IMR-90 (cell line): Measurements from ENCODE around the gene PSMD12. TPM values are rescaled to one million over a fixed set of nuclear protein-coding genes. Genes with fewer than 3 reads are reported as not detected.
"Not testable (repeated sequence)": the region's sequence is repeated elsewhere in the genome, so short reads cannot be mapped to it uniquely, and the experiment has no call there.

Experiments
- ATAC-seq: fragments of 200-7000 bp; cut with Tn5 transposase; 2 replicates; pipeline ENCODE4 v1.9.1; 2020; ENCODE audit warnings: low read depth, mild to moderate bottlenecking, moderate library complexity
- BruUV-seq: library from RNA; stranded (reverse); fragments of 400-500 nt; replicated peaks from 2 replicates; lab custom pipeline; 2021; lab: Mats Ljungman, UMichigan
- CTCF ChIA-PET: fragments of 300-600 bp; formaldehyde crosslinking; extraction: SDS; loops from one replicate; lab custom pipeline; 2021; ENCODE audit warnings: antibody characterized with exemption; lab: Yijun Ruan, JAX
- POLR2A ChIA-PET: fragments of 300-600 bp; sonication (Branson Sonifier 250); formaldehyde crosslinking; loops from one replicate; lab custom pipeline; 2022; ENCODE audit warnings: antibody characterized with exemption; ENCODE audit not compliant: unreplicated experiment; lab: Charles Lee
- DNase-seq: peaks from one replicate; pipeline ENCODE4 v3.0.0; 2013
- H2AFZ ChIP-seq: replicated peaks from 2 replicates; pipeline ENCODE3; 2013; ENCODE audit warnings: low read length, mild to moderate bottlenecking; ENCODE audit not compliant: poor library complexity
- H2AK5ac ChIP-seq: 2 replicates; pipeline ENCODE4 v1.6.1; 2013; ENCODE audit warnings: low read depth, low read length, inconsistent platforms
- H2AK9ac ChIP-seq: replicated peaks from 2 replicates; pipeline ENCODE3; 2013; ENCODE audit warnings: mild to moderate bottlenecking, low read depth, low read length, moderate library complexity; ENCODE audit not compliant: poor library complexity
- H2BK120ac ChIP-seq: 2 replicates; pipeline ENCODE4 v1.6.1; 2013; ENCODE audit warnings: low read depth, low read length, inconsistent platforms
- H2BK15ac ChIP-seq: 3 replicates; pipeline ENCODE4 v1.6.1; 2013; ENCODE audit warnings: low read depth, low read length, inconsistent platforms
- H2BK20ac ChIP-seq: 2 replicates; pipeline ENCODE4 v1.6.1; 2013; ENCODE audit warnings: low read depth, mild to moderate bottlenecking, inconsistent platforms, low read length, moderate library complexity
- H2BK5ac ChIP-seq: 2 replicates; pipeline ENCODE4 v1.6.1; 2013; ENCODE audit warnings: mild to moderate bottlenecking, low read depth, low read length, inconsistent platforms; ENCODE audit not compliant: poor library complexity, severe bottlenecking
- H3K14ac ChIP-seq: replicated peaks from 2 replicates; pipeline ENCODE4 v1.6.1; 2013; ENCODE audit warnings: low read depth, low read length, inconsistent platforms
- H3K18ac ChIP-seq: 2 replicates; pipeline ENCODE4 v1.6.1; 2013; ENCODE audit warnings: low read depth, low read length, control low read depth
- H3K23ac ChIP-seq: 2 replicates; pipeline ENCODE4 v1.6.1; 2013; ENCODE audit warnings: low read depth, low read length, inconsistent platforms
- H3K27ac ChIP-seq: 2 replicates; pipeline ENCODE4 v1.5.1; 2013; ENCODE audit warnings: mild to moderate bottlenecking, control low read depth, low read length; ENCODE audit not compliant: insufficient read depth
- H3K27me3 ChIP-seq: 2 replicates; pipeline ENCODE4 v1.6.1; 2013; ENCODE audit warnings: low read length; ENCODE audit not compliant: control insufficient read depth, insufficient read depth
- H3K36me3 ChIP-seq: 2 replicates; pipeline ENCODE4 v1.6.1; 2013; ENCODE audit warnings: low read length, mixed read lengths; ENCODE audit not compliant: control insufficient read depth, insufficient read depth
- H3K4ac ChIP-seq: 2 replicates; pipeline ENCODE4 v1.6.1; 2013; ENCODE audit warnings: low read depth, low read length, inconsistent platforms
- H3K4me1 ChIP-seq: 2 replicates; pipeline ENCODE4 v1.6.1; 2013; ENCODE audit warnings: low read length, mixed read lengths; ENCODE audit not compliant: control insufficient read depth, insufficient read depth
- H3K4me2 ChIP-seq: 2 replicates; pipeline ENCODE4 v1.6.1; 2013; ENCODE audit warnings: low read depth, mild to moderate bottlenecking, control low read depth, low read length, moderate library complexity
- H3K4me3 ChIP-seq: 2 replicates; pipeline ENCODE4 v1.5.1; 2013; ENCODE audit warnings: low read depth, mild to moderate bottlenecking, control low read depth, low read length, moderate library complexity; ENCODE audit not compliant: insufficient read depth
- H3K56ac ChIP-seq: 2 replicates; pipeline ENCODE4 v1.6.1; 2013; ENCODE audit warnings: low read length, inconsistent platforms; ENCODE audit not compliant: insufficient read depth; ENCODE audit errors: extremely low read depth
- H3K79me1 ChIP-seq, 2 experiments: 2 replicates each; pipeline ENCODE4 v1.6.1; 2013; ENCODE audit warnings: low read length in 2 of 2, inconsistent platforms in 1 of 2, low read depth in 1 of 2
- H3K9ac ChIP-seq: 2 replicates; pipeline ENCODE4 v1.6.1; 2013; ENCODE audit warnings: low read depth, low read length, control low read depth
- H3K9me1 ChIP-seq: 2 replicates; pipeline ENCODE4 v1.6.1; 2013; ENCODE audit warnings: low read length, inconsistent platforms; ENCODE audit not compliant: insufficient read depth
- H3K9me3 ChIP-seq: 2 replicates; pipeline ENCODE4 v1.6.1; 2013; ENCODE audit warnings: low read length; ENCODE audit not compliant: control insufficient read depth, insufficient read depth
- H4K20me1 ChIP-seq: 2 replicates; pipeline ENCODE4 v1.6.1; 2013; ENCODE audit warnings: low read length, inconsistent platforms; ENCODE audit not compliant: insufficient read depth
- H4K5ac ChIP-seq: 2 replicates; pipeline ENCODE4 v1.6.1; 2013; ENCODE audit warnings: mild to moderate bottlenecking, low read depth, low read length, control low read depth
- H4K8ac ChIP-seq, 2 experiments: 2 replicates each; pipeline ENCODE4 v1.6.1; 2013; ENCODE audit warnings: low read depth in 2 of 2, low read length in 2 of 2, control low read depth in 1 of 2, inconsistent platforms in 1 of 2
- H4K91ac ChIP-seq: 2 replicates; pipeline ENCODE4 v1.6.1; 2013; ENCODE audit warnings: low read depth, low read length, inconsistent platforms; ENCODE audit not compliant: insufficient read depth
- WGBS, 2 experiments: methylation state at CpG; one replicate each; pipeline versions ENCODE4 v1.1.5 to v1.1.7; 2013; ENCODE audit warnings: missing lambda C conversion rate in 2 of 2; ENCODE audit not compliant: insufficient read length in 1 of 2; ENCODE audit errors: extremely low coverage in 2 of 2; 5-methylcytosine and 5-hydroxymethylcytosine counted together
- dilution Hi-C: fragments of 300-500 bp; cut with HindIII; formaldehyde crosslinking; loops from one replicate; pipeline ENCODE4 v1.14.3; 2018; ENCODE audit warnings: low sequenced_read_pairs; ENCODE audit not compliant: unreplicated experiment
- in situ Hi-C: fragments of 300-500 bp; cut with MboI; formaldehyde crosslinking; loops from 3 replicates; pipeline ENCODE4 v1.14.3; 2019; ENCODE audit warnings: low sequenced_read_pairs, inconsistent platforms, mixed read lengths
- intact Hi-C: fragments of 100-400 bp; cut with micrococcal nuclease; formaldehyde crosslinking; loops from 2 replicates; pipeline ENCODE4 v1.10.0; 2022
- polyA plus RNA-seq, 3 experiments: library from polyadenylated mRNA; depleted of rRNA; stranded (reverse); fragments of >200 nt; gene quantifications; 2 replicates each; pipeline ENCODE4 v1.2.3, GENCODE V29; 2012; ENCODE audit warnings: low replicate concordance in 1 of 3
- total RNA-seq: library from RNA; depleted of rRNA; stranded (reverse); fragments of >200 nt; gene quantifications from 2 replicates; pipeline ENCODE4 v1.2.3, GENCODE V29; 2012

The PSMD12 gene
- total and polyA plus RNA-seq, 2 of the 4 experiments (the other 2 are of a cell fraction): 17.9 to 39.7 TPM

- H4K91ac ChIP-seq, H3K9me3 ChIP-seq, H3K23ac ChIP-seq, H2AK5ac ChIP-seq, H4K8ac ChIP-seq, dilution Hi-C loops, H2BK120ac ChIP-seq, H3K18ac ChIP-seq, H4K5ac ChIP-seq, H3K4me3 ChIP-seq, H4K20me1 ChIP-seq, ATAC-seq, in situ Hi-C loops, H3K9me1 ChIP-seq, DNase-seq, H3K4me2 ChIP-seq, H2BK20ac ChIP-seq, H2BK5ac ChIP-seq, H3K27me3 ChIP-seq, H3K9ac ChIP-seq, H3K4ac ChIP-seq, H3K4me1 ChIP-seq, H2AFZ ChIP-seq, H2BK15ac ChIP-seq, H3K27ac ChIP-seq, H2AK9ac ChIP-seq, intact Hi-C loops, POLR2A ChIA-PET, H3K56ac ChIP-seq, H3K14ac ChIP-seq: not testable (repeated sequence)
- Histone ChIP-seq H3K36me3 (peaks cover 12% of the 10 kb centered on the region), H3K79me1 (peaks cover 4 to 13% of the 10 kb centered on the region in 2 experiments; a peak in 3 of 4 replicates)
- CTCF ChIA-PET: interaction anchor here (0.6 kb wide), 1 partner anchor 76 kb away, joined by 3 read pairs; no protein-coding TSS in a partner anchor
- TSS peak; percentile 46 for BruUV-seq
- WGBS, 2 experiments: no CpG with 5 or more reads among the region's 7 CpGs
These were observed 28.0 kb downstream of the PSMD12 start for GRCh38 chr17:67338353-67338752.
